Spleen (tissue), 7 donors: ENCODE results near the gene TBX1.

ENCODE experiments used
- CTCF ChIP-seq, 11 experiments: fragments of 200-600 bp in 7 of 11; fragments of 450-650 bp in 4 of 11; sonication (generic) in 4 of 11; IDR thresholded peaks in 8 of 11; conservative IDR thresholded peaks in 3 of 11; 1 replicate in 7 of 11; 2 replicates in 4 of 11; pipeline versions ENCODE4 v1.4.0 to v1.8.0; 2016 to 2021; ENCODE audit warnings: antibody characterized with exemption in 11 of 11, inconsistent platforms in 4 of 11, mild to moderate bottlenecking in 1 of 11
- POLR2A ChIP-seq, 3 donors: fragments of 450-650 bp; IDR thresholded peaks; one replicate each; pipeline ENCODE4 v1.5.1; 2017; ENCODE audit warnings: antibody characterized with exemption in 3 of 3, mild to moderate bottlenecking in 1 of 3
- POLR2AphosphoS5 ChIP-seq, 3 donors: sonication (generic); formaldehyde crosslinking; IDR thresholded peaks; one replicate each; pipeline ENCODE4 v1.5.1; 2017; ENCODE audit warnings: antibody characterized with exemption in 3 of 3
- donor health status: DM: no; HTN: no; CAD: no; lungs with moderate emphysema.
- donor health status: DM: no; HTN: no; CAD: no.
- donor health status: DM: no; HTN: no; CAD: no.

- no peak for TF ChIP-seq CTCF (IDR thresholded peaks at IDR 0.05 in 8 of 11, conservative IDR thresholded peaks at IDR 0.05 in 3 of 11)
- TF ChIP-seq POLR2AphosphoS5 (IDR thresholded peaks at IDR 0.05) = no peak
- TF ChIP-seq POLR2A (IDR thresholded peaks at IDR 0.05) = no peak
These were observed 35.5 kb upstream of the TBX1 start for GRCh38 chr22:19724927-19725661.
